Ovary (tissue), 3 donors: ENCODE data around the gene PDZD4.

Experiments used
- EP300 ChIP-seq: sonication (generic); formaldehyde crosslinking; IDR thresholded peaks from one replicate; pipeline ENCODE4 v1.6.1; 2017; ENCODE audit warnings: antibody characterized with exemption
- POLR2A ChIP-seq: fragments of 450-650 bp; IDR thresholded peaks from one replicate; pipeline ENCODE4 v1.6.1; 2017; ENCODE audit warnings: antibody characterized with exemption, mild to moderate bottlenecking, moderate library complexity
- TF ChIP-seq, protein P1 (sequence below), 3 donors: fragments of 450-650 bp in 2 of 3; fragments of 200-600 bp in 1 of 3; IDR thresholded peaks; one replicate each; pipeline versions ENCODE4 v1.5.1 to v1.8.0; 2016 to 2022; ENCODE audit warnings: antibody characterized with exemption in 3 of 3, mild to moderate bottlenecking in 1 of 3
- donor health status: DM: no; HTN: no; CAD: no.

DNA sequence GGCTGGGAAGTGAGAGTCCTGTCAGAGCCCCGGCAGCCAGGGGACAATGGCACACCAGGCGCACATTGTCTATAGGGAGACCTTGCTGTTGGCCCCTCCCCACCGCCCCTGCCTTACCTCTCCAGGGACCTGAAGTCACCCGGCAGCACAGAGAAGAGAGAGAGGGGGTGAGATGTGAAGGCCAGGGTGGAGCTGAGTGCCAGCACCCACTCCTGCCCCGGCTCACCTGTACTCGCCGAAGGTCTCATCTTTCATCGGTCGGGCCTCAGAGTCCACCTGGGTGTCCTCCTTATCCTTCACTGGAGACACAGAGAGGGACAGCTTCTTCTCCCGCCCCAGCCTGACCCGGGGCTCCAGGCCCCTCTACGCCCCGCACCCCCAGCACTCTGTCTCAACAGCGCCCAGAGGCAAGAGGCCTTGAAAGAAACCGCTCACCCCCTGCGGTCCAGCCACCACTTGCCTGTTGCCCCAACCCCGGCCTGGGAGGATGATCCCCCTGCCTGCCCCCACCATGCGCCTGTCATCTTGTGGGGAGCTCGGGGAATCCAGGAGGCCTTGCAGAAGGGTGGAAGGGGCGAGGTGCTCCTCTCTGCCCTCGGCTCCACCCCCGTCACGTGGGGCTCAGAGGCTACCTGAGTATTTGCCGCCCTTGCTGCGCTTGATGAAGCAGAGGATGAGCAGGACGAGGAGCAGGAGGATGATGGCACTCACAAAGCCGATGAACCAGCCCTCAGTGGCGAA is 33.1 kb upstream of the PDZD4 start:
- TF ChIP-seq, protein P1, sequence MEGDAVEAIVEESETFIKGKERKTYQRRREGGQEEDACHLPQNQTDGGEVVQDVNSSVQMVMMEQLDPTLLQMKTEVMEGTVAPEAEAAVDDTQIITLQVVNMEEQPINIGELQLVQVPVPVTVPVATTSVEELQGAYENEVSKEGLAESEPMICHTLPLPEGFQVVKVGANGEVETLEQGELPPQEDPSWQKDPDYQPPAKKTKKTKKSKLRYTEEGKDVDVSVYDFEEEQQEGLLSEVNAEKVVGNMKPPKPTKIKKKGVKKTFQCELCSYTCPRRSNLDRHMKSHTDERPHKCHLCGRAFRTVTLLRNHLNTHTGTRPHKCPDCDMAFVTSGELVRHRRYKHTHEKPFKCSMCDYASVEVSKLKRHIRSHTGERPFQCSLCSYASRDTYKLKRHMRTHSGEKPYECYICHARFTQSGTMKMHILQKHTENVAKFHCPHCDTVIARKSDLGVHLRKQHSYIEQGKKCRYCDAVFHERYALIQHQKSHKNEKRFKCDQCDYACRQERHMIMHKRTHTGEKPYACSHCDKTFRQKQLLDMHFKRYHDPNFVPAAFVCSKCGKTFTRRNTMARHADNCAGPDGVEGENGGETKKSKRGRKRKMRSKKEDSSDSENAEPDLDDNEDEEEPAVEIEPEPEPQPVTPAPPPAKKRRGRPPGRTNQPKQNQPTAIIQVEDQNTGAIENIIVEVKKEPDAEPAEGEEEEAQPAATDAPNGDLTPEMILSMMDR (IDR thresholded peaks at IDR 0.05): no peak
- TF ChIP-seq POLR2A (no peak), EP300 (no peak)
